ENCODE data around the gene MAFB.

MAFB gene

GRCh38 chr20:40703975-40704530 lies 15.0 kb upstream of the MAFB start:
- no peak for DNase-seq (ENCODE audit: low read depth in 2 of 2)

- no peak for DNase-seq (ENCODE audit: low read depth in 2 of 2)
Observed at GRCh38 chr20:40702504-40702903, 13.5 kb upstream of the MAFB start.

- no peak for DNase-seq (ENCODE audit: low read depth in 2 of 2)
Observed at GRCh38 chr20:40698744-40699143, 9.7 kb upstream of the MAFB start.

- no peak for DNase-seq (ENCODE audit: low read depth in 2 of 2)
Observed at GRCh38 chr20:40698281-40698680, 9.2 kb upstream of the MAFB start.

DNA sequence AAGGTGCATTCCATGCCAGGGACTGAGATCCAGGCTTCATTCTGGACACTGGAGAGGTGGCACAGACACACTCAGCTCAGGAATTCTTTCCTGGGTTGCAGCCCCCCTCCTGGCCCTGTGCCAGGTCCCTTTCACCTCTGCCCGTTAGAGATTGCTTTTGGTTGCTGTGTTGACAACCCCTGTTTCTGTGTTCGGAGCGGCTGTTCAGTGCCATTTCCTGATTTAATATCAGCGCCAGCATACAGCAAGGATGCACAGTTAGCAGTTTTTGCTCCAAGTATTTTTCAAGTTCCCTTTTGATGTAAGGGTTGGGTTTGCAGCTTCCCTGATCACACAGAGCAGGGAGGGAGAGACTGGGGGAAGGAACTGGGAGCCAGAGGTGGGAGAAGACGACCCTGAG lies 8.5 kb upstream of the MAFB start:
- no peak for DNase-seq (ENCODE audit: low read depth in 2 of 2)

DNA sequence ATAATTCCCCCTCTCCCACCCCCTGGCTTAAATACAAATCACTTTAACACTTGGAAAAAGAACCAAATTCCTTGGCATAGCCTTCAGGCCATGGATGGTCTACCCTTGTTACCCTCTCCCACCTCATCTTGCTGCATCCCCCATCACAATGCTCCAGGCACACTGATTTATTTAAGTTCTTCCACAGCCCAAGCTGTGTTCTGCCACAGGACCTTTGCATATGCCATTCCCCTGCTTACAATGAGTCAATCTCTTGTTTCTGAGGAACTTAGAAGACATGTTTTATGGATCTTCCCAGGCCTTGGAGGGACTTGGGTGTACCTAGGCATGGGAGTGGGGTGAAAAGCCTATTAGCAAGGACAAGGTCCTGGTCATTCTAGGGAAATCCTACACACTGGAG lies 6.2 kb upstream of the MAFB start:
- no peak for DNase-seq (ENCODE audit: low read depth in 2 of 2)

- DNase-seq (ENCODE audit: low read depth in 2 of 2): no peak
Observed at GRCh38 chr20:40694246-40694645, 5.2 kb upstream of the MAFB start.

- no peak for DNase-seq (ENCODE audit: low read depth in 2 of 2)
Observed at GRCh38 chr20:40692240-40693011, 3.4 kb upstream of the MAFB start.

- no peak for DNase-seq (ENCODE audit: low read depth in 2 of 2)
Observed at GRCh38 chr20:40691566-40692239, 2.7 kb upstream of the MAFB start.

DNA sequence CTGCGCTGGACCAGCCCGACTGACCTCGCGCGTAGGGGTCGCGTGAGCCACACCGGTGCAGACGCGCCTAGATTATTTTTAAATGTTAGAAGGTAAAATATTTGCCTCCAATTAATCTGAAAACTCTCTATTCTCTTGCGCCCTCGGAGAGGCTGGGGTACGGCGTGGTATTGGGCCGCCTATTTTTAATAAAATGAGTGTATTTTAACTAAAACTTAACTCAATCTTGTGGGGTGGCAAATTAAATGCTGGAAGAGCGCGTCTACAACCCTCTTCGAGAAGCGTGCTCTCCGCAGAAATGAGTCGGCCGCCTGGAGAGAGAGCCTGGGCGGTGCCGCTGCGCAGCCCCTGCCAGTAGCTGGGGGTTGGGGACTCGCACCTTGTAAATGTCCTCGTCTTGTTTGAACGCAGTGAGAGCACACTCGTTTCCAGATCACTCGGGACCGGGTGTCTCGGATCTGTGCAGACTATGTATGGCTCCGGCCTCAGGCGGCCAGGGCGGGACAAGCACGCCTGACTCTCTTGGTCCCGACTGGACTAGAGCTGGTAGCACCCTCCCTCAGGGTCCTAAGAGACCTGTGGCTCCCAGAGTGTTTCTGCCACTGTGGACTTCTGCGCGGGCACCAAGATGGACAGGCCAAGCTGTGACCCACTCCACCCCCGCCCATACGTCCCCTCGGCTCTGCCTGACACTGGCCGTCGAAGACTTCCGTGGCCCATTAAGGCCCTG lies 2.0 kb upstream of the MAFB start:
- DNase-seq (ENCODE audit: low read depth in 2 of 2): no peak

- peak; percentile 74 for DNase-seq (ENCODE audit: low read depth in 2 of 2)
Observed at GRCh38 chr20:40689943-40690835, 1.2 kb upstream of the MAFB start.

DNA sequence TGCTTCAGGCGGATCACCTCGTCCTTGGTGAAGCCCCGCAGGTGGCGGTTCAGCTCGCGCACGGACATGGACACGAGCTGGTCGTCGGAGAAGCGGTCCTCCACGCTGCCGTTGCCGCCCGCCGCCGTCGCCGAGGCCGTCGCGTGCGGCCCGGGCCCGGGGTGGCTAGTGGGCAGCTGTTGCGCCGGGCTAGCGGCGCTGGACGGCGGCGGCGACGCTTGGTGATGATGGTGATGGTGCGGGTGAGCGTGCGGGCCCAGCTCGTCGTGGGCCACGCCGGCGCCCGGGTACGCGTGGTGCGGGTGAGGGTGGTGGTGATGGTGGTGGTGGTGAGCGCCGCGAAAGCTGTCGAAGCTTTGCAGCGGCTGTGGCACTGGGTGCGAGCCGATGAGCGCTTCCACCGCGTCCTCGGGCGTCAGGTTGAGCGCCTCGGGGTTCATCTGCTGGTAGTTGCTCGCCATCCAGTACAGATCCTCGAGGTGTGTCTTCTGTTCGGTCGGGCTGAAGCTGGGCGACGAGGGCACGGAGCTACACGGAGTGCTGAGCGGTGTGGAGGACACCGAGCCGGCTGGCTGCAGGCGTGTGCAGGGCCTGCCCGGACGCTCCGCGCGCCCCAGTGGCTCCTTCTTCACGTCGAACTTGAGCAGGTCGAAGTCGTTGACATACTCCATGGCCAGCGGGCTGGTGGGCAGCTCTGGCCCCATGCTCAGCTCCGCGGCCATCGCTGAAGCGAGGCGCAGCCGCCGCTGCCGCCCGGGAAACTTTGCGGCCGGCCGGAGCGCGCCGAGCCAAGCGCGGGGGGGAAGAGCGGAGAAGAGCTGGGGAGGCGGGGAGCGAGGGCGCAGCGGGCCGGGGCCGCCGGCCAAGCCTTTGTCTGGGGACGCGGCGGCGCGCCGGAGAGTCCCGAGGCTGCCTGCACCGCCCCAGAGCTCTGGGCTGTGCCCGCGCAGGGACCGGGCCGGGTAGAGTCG lies 622 bp downstream of the MAFB start:
- no peak for DNase-seq (ENCODE audit: low read depth in 2 of 2)

DNA sequence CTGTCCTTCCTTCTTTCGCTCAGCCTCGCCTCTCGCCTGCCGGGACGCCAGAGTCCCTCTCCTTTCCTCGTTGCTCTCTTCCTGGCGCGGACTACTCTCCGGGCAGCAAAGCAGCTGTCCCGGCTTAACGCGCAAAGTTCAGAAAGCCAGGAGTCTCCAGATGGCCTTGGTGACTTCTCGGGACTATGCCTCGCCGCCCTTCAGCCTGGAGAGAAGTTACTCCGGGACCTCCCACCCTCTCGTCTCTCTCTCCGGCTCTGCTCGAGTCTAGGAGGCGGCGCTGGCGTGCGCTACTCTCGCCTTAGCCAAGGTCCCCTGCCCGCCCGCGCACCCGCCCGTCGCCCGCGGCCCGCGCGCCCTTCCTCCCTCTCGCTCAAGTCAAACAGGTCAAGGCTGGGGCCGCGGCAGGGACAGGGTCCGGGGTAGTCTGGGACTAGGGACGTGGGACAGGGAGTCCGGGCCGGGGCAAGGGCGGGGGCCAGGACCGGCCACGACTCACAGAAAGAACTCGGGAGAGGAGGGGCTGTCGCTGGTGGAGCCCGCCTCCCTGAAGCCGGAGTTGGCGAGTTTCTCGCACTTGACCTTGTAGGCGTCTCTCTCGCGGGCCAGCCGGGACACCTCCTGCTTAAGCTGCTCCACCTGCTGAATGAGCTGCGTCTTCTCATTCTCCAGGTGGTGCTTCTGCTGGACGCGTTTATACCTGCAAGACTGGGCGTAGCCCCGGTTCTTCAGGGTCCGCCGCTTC lies 1.5 kb downstream of the MAFB start:
- DNase-seq (ENCODE audit: low read depth in 2 of 2): no peak

DNA sequence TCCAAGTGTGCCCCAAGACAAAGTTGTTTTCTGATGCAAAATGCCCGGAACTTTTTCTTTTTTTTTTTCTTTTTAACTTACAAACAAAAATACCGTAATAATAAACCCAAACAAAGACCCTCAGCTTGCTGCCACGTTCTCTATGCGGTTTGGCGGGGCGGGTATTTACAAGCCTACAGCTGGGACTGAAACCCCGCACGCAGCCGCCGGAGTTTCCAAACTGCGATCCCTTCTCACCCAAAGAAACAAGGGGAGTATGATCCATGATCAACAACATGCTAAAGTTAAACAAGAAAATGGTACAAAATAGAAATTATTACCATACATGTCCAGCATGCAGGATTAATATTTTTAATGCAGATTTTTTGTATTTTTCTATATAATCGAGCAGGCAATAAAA lies 2.1 kb downstream of the MAFB start:
- no peak for DNase-seq (ENCODE audit: low read depth in 2 of 2)

GRCh38 chr20:40686434-40686882 lies 2.6 kb downstream of the MAFB start:
- no peak for DNase-seq (ENCODE audit: low read depth in 2 of 2)

- no peak for DNase-seq (ENCODE audit: low read depth in 2 of 2)
Observed at GRCh38 chr20:40685349-40685748, 3.7 kb downstream of the MAFB start.

DNA sequence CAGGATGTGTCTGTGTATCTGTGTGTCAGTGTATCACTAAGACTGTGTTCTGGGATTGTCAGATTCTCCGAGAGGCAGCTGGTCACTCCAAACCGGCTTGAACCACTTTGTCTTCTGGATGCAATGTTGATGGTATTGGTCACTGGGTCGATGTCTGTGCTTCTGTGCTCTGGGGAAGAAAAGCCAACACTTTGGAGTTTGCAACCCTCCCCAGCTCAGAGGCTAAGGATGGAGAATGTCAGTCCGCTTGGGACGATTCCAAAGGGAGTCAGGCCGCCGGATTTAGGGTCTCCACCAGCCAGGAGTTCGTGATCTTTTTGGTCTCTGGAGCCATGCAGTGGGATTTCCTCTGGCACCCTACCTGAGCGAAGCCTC lies 5.2 kb downstream of the MAFB start:
- DNase-seq (ENCODE audit: low read depth in 2 of 2): no peak

GRCh38 chr20:40683221-40683893 lies 5.7 kb downstream of the MAFB start:
- no peak for DNase-seq (ENCODE audit: low read depth in 2 of 2)

Data from stimulated activated CD4-positive, alpha-beta T cell treated with anti-CD3 and anti-CD28 coated beads, Interleukin-4, amount 100 ng/mL, for 48 hours (primary cell).